Measurements from ENCODE around the gene C2CD5.
"Not testable (repeated sequence)": the region's sequence is repeated elsewhere in the genome, so short reads cannot be mapped to it uniquely, and the experiment has no call there.

Gene C2CD5, protein sequence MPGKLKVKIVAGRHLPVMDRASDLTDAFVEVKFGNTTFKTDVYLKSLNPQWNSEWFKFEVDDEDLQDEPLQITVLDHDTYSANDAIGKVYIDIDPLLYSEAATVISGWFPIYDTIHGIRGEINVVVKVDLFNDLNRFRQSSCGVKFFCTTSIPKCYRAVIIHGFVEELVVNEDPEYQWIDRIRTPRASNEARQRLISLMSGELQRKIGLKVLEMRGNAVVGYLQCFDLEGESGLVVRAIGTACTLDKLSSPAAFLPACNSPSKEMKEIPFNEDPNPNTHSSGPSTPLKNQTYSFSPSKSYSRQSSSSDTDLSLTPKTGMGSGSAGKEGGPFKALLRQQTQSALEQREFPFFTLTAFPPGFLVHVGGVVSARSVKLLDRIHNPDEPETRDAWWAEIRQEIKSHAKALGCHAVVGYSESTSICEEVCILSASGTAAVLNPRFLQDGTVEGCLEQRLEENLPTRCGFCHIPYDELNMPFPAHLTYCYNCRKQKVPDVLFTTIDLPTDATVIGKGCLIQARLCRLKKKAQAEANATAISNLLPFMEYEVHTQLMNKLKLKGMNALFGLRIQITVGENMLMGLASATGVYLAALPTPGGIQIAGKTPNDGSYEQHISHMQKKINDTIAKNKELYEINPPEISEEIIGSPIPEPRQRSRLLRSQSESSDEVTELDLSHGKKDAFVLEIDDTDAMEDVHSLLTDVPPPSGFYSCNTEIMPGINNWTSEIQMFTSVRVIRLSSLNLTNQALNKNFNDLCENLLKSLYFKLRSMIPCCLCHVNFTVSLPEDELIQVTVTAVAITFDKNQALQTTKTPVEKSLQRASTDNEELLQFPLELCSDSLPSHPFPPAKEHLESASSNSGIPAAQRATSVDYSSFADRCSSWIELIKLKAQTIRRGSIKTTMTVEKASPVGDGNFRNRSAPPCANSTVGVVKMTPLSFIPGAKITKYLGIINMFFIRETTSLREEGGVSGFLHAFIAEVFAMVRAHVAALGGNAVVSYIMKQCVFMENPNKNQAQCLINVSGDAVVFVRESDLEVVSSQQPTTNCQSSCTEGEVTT
- long read RNA-seq, donor 1, full-length matches to known transcripts, result 3 of 10 reads
- long read RNA-seq, donor 1, partial matches to known transcripts, result 7 of 10 reads
- long read RNA-seq, donor 1, other reads (novel, unspliced or antisense), result 0 of 10 reads
- long read RNA-seq, donor 2, full-length matches to known transcripts, result 2 of 2 reads
- long read RNA-seq, donor 2, partial matches to known transcripts, result 0 of 2 reads
- long read RNA-seq, donor 2, other reads (novel, unspliced or antisense), result 0 of 2 reads
- long read RNA-seq, donor 3, full-length matches to known transcripts, result 2 of 2 reads
- long read RNA-seq, donor 3, partial matches to known transcripts, result 0 of 2 reads
- long read RNA-seq, donor 3, other reads (novel, unspliced or antisense), result 0 of 2 reads
- long read RNA-seq, donor 4, full-length matches to known transcripts, result 2 of 24 reads
- long read RNA-seq, donor 4, partial matches to known transcripts, result 22 of 24 reads
- long read RNA-seq, donor 4, other reads (novel, unspliced or antisense), result 0 of 24 reads
- long read RNA-seq, donor 5, full-length matches to known transcripts, result 5 of 5 reads
- long read RNA-seq, donor 5, partial matches to known transcripts, result 0 of 5 reads
- long read RNA-seq, donor 5, other reads (novel, unspliced or antisense), result 0 of 5 reads
- long read RNA-seq, donor 6, full-length matches to known transcripts, result 3 of 8 reads
- long read RNA-seq, donor 6, partial matches to known transcripts, result 5 of 8 reads
- long read RNA-seq, donor 6, other reads (novel, unspliced or antisense), result 0 of 8 reads
- long read RNA-seq, donor 7, full-length matches to known transcripts, result 3 of 8 reads
- long read RNA-seq, donor 7, partial matches to known transcripts, result 5 of 8 reads
- long read RNA-seq, donor 7, other reads (novel, unspliced or antisense), result 0 of 8 reads
- long read RNA-seq, donor 8, partial matches to known transcripts, result 14 of 15 reads
- long read RNA-seq, donor 8, other reads (novel, unspliced or antisense), result 0 of 15 reads

DNA sequence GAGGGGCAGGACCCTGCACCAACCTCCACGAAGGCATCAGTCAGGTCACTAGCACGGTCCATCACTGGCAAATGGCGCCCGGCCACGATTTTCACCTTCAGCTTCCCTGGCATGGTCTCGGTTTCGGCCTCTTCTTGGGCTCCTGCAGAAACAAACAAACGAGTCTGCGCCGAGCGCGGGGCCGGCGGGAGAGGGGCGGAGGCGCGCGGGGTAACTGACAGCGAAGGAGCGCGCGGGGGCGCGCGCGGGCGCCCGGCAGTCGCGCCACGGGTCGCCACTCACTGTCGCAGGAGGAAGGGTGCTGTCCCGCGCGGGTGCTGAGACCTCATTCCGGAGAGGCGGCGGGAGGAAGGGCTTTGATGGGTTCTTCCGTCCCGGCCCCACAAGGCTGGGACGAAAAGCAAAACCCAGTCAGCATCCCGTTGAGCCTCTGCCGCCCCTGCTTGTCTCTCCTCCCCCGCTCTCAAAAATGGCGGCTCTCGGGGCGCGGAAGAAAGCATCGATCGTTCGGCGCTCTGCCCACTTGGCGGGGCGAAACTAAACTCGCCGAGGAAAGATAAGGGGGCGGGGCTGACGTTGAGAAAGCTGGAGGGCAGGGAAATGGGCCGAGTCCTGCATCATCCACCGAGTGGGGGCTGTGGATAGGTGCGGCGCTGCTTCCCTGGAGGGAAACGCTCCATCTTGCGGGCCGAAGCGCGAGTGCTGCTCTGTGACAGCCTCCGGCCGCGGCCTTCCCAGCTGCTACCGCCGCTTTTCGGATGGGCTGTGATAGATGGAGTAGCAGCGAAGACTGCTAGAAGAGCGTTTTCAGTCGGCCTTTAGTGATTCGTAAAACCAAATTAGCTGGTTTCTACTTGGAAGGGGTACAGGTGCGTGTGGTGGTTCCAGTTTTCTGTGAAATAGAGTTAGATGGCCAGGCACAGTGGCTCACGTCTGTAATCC is at the start of gene C2CD5:
Gene C2CD5, minus strand, starts transcription at position 505 of the 942 bp plus-strand sequence. Its CDS starts 392 bp downstream, at position 113.
- peak; percentile 99 for DNase-seq

DNA sequence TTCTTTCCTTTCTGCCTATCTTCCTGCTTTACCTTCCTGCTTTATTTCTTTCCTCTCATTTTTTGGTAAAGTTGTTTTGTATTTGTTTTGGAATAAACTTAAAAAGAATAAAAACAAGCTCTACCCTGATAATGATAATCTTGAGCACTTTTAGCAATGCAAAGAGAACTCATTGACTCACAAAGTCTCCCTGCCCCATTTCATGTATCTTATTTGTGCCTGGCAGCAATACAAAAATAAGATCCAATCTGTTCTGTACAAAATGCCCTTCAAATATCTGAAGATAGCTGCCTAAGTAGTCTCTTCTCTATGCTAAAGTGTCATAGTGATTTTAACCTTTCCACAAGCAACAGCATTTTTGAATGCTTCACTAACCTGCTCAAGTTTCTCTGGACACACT is 49.5 kb upstream of the C2CD5 start:
- DNase-seq, result no peak

DNA sequence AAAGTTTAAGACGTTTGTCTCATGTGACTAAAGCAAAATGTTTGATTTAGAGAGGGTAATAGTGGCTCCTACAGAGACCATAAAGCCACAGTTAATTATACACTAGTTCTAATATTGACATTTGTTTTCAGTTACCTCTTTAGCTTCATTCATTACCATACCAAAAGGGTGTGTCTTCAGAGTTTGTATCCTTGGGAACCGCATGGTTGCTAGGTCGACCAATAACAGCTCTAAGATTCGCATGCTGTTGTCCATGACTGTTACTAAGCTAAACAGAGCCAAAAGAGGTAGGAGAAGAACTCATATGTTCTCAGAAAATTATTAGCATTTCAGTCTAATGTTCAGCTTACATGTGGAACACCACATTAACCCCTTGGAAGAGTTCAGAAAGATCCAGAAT is 44.5 kb upstream of the C2CD5 start:
- no peak for DNase-seq

DNA sequence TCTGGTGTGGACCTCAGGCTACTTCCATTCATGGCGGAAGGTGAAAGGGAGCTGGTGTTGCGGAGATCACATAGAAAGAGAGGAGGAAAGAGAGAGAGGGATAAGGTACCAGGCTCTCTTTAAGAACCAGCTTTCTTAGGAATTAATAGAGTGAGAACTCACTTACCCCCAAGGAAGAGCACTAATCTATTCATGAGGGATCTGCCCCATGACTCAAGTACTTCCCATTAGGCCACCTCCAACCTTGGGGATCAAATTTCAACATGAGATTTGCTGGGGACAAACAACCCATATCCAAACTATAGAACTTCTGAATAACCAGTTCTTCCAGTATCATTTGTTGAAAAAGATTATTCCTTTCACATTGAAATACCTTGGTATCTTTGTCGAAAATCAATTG is 34.0 kb upstream of the C2CD5 start:
- DNase-seq, result no peak

DNA sequence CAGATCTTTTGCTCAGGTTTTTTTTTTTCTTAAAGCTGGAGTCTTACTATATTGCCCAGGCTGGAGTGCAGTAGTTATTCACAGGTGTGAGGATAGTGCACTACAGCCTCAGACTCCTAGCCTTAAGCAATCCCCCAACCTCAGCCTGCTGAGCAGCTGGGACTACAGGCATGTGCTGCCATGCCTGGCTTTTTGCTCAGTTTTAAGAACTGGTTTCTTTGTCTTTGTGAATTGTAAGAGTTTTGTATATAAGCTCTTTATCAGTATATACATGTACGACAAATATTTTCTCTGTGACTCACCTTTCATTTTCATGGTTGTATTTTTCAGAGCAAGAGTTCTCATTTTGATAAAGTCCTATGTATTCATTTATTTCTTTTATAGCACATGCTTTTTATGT is 33.3 kb upstream of the C2CD5 start:
- DNase-seq, result no peak

DNA sequence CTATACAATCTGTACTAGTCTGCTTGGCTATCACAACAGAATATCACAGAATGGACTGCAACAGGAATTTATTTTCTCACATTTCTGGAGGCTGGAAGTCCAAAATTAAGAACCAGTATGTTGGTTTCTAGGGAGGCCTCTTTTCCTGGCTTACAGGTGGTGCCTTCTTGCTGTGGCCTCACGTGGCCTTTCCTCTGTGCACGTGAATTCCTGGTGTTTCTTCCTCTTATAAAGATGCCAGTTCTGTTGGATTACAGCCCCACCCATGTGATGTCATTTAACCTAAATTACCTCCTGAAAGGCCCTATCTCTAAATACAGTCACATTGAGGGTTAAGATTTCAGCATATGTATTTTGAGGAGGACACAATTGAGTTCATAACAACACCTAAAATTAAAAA is 32.1 kb upstream of the C2CD5 start:
- no peak for DNase-seq

DNA sequence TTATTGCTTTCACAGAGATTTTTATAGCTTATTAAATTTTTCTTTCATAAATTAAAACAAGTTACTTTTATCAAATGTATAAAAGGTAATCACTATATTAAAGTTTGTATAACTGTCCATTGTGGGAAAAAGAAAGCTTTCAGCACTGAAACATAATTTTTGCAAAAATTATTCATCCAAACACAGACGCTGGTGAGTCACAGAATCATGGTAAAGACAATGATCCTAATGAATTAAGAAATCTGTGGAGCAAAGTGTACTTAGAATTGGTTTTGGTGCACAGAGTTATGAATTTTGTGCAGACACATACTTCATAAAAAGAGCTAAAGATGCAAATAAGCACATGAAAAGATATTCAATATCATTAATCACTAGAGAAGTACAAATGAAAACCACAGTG is 31.7 kb upstream of the C2CD5 start:
- DNase-seq, result no peak

DNA sequence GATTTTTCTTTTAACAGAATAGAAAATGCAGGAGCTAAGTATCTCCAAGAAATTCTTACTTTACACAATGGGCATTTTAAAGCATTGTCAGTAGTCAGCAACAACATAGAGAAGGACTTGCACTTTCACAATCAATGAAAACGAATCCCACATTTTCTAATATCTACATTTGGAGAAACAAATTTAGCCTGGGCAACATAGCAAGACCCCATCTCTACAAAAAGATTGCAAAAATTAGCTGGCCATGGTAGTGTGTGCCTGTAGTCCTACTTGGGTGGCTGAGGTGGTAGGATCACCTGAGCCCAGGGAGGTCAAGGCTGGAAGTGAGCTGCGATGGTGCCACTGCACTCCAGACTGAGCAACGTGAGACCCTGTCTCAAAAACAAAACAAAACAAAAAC is 30.6 kb upstream of the C2CD5 start:
- no peak for DNase-seq

DNA sequence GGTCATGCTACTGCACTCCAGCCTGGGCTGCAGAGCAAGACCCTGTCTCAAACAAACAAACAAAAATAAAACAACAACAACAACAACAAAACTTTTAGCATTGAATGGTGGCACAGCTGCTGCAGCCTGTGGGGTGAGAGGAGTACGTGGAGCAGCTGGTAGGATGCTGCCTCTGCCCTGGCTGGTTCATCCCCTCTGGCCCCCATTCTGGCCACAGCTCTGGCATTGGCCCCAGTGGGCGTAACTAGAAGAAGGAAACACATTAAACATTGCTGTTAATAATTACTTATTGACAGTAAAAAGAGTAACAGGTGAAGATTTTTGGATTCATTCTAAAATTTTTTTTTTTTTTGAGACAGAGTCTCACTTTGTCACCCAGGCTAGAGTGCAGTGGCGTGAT is 28.8 kb upstream of the C2CD5 start:
- DNase-seq, result no peak

DNA sequence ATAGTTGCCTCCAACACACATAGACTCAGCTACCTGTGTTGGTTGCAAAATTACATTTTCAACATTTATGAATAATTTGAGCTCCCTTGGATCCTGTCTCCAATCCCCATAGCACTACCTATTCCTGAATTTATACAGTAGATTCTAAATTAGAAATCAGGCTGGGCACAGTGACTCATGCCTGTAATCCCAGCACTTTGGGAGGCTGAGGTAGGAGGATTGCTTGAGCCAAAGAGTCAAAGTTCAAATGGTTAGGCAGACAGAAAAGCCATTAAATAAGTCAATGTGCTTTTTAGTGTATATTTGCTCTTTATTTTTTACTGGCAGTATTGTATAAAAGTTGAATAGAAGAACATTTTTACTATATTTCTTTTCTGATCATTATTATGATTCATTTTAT is 24.9 kb upstream of the C2CD5 start:
- no peak for DNase-seq

DNA sequence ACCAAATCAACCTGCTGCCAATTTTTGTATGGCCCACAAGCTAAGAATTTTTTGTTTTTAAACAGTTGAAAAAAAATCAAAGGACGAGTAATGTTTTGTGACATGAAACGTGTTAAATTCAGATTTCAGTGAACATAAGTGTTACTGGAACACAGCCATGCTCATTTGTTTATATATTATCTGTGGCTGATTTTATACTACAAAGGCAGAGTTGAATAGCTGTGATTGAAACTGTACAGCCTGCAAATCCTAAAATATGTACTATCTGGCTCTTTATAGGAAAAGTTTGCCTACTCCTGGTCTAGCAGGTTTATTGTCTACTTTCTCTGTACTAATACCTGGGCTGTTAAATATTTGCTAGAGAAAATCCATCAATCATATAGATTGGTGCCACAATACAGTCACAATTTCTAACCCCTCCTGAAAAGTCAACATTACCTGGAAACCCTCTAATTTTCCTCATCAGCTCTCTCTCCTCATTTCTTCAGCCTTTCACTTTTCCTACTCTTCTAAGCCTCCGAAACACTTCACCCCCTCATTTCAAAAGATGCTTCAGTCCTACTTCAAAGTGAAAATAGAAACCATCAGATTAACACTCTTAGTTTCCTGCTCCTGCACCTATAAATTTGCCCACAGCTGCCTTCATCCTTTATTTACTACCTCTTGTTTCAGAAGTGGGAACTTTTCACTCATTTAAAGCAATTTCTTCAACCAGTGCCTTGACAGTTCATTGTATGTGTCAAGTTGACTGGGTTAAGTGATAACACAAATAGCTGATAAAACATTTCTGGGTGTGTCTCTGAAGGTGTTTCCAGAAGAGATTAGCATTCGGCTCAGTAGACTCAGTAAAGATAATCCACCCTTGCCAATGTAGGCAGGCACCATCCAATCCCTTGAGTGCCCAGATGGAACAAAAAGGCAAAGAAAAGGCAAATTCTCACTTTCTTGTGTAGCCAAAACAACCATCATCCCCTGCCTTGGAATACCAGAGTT is 18.0 kb upstream of the C2CD5 start:
- no peak for DNase-seq

DNA sequence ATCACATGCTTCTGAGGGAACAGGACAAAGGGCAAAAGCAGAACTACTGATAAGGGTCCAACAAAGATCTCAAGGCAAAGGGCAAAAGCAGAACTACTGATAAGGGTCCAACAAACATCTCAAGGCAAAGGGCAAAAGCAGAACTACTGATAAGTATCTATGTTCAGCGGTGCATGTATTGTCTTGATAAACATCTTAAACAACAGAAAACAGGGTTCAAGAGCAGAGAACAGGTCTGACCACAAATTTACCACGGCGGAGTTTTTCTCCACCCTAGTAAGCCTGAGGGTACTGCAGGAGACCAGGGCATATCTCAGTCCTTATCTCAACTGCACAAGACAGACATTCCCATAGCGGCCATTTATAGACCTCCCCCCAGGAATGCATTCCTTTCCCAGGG is 10.4 kb upstream of the C2CD5 start:
- not testable (repeated sequence) for DNase-seq

DNA sequence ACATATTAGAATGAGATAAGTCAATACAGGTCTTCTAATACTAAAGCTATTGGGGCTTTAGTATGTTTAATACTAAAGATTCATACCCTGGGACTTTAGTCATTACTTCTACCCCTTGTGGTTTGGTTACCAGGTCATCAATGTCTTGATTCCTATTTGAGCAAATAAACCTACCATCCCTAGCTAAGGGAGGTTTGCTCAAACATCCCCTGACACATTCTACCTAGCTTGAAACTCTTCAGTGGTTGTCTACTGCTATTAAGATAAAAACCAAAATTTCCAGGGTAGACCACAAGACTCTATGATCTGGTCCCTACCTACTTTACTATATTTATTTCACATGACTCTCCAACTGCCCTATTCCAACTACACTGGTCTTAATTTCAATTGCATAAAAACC is 7.3 kb upstream of the C2CD5 start:
- DNase-seq, result no peak

DNA sequence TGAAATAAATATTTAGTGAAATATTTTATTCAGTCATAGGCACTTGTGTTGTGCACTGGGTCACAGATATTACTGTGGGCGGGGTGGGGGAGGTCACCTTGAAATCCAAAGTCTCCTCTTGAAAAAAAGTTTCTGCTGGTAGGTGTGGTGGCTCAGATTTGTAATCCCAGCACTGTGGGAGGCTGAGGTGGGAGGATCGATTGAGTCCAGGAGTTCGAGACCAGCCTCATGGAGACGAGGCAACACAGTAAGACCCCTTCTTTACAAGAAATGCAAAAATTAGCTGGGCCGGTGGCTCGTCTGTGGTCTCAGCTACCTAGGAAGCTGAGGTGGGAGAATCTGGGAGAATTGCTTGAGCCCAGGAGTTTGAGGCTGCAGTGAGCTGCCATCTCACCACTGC is 913 bp upstream of the C2CD5 start:
- no peak for DNase-seq

DNA sequence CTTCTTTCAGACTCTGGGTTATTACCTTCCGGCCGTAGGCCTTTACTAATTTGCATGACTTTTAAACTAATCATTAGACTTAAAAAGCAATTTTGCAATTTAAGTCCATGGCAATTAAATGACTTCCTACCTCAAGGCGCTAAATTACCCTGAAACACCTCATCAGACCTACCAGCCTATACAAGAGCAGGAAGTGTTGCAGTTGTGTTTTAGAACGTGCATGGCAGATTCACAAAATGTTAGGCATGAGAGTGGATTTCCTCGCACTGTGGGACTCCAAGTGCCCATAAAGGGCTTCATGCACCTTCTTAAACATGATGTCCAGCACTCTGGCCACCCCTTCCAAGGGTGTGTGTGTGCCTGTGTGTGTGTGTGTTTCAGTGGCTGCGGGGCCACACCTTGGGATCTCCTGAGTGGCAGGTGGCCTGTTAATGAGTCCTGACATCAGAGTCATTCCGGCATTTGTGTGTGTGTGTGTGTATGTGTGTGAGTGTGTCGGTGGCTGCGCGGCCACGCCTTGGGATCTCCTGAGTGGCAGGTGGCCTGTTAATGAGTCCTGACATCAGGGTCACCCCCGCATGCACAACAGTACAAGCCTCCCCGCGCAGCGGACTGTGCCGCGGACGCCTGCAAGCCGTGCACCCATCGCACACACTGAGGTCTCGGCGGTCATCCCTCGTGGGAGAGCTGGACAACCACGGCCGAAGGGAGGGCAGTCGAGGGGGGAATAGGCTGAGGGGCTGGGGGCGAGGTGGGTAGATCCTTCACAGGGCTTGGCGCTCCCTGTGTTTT is 900 bp downstream of the C2CD5 start:
- peak; percentile 75 for DNase-seq

DNA sequence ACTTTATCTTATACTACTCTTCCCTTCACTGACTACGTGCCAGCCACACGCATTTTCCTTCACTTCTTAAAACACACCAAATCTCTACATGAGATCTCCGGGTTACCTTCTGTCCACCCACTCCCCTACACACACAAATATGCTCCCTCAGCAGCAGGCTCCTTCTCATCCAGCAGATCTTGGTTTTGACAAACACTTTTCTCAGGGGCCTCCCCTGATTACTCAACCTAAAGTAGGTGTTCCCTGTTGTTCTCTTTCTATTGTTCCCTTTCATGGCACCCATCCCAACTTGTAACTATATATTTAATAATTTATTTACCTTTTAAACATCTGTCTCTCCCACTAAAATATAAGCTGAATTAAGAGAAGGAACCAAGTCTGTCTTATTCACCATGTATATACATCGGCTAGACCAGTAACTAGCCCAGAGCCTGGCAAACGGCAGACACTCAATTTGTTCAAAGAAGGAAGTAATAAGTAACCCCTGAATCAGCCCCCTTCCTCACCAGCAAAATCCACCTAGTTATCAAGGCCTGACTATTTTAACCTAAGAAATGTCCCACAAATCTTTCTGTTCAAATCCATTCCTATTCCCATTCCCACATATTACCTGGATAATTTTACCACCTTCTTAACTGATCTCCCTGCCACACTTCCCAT is 2.7 kb downstream of the C2CD5 start:
- no peak for DNase-seq

DNA sequence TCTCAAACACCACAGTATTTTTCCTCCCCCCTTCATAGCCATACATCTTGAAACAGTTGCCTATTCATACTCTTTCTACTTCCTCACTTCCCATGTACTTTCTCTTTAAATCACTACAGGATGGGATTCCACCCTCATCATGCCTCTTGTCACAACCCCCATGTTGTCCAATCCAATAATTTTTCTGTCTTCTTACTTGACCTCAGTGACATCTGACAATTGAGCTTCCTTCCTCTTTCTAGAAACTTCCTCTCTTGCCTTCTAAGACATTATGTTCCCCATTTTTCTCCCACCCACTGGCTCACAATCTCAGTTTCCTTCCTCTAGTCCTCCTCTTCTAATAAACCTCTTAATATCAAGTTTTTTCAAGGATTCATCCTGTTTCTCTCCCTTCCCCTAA is 5.3 kb downstream of the C2CD5 start:
- DNase-seq, result no peak

All from right kidney (tissue), 9 donors.